HG03521 (cell line): ENCODE measurements around the gene THRB.
"Not testable (repeated sequence)": the region's sequence is repeated elsewhere in the genome, so short reads cannot be mapped to it uniquely, and the experiment has no call there.

ENCODE experiments used
- ATAC-seq: cut with Tn5 transposase; IDR thresholded peaks from one replicate; pipeline ENCODE4 v1.9.1; 2021; ENCODE audit warnings: mild to moderate bottlenecking, moderate library complexity; ENCODE audit not compliant: unreplicated experiment

THRB gene

GRCh38 chr3:24451461-24452099, 43.1 kb downstream of the THRB start:
- ATAC-seq: no peak

GRCh38 chr3:24450160-24450907, 44.3 kb downstream of the THRB start:
- ATAC-seq: no peak

- no peak for ATAC-seq
Measured at GRCh38 chr3:24447836-24448235, 46.8 kb downstream of the THRB start.

- no peak for ATAC-seq
Measured at GRCh38 chr3:24446032-24446431, 48.6 kb downstream of the THRB start.

GRCh38 chr3:24443476-24443875, 51.2 kb downstream of the THRB start:
- ATAC-seq: no peak

- ATAC-seq: no peak
Measured at GRCh38 chr3:24440760-24441464, 53.7 kb downstream of the THRB start.

- no peak for ATAC-seq
Measured at GRCh38 chr3:24439021-24439420, 55.6 kb downstream of the THRB start.

GRCh38 chr3:24437326-24437725, 57.3 kb downstream of the THRB start:
- no peak for ATAC-seq

- no peak for ATAC-seq
Measured at GRCh38 chr3:24435584-24435983, 59.1 kb downstream of the THRB start.

GRCh38 chr3:24434651-24435050, 60.0 kb downstream of the THRB start:
- no peak for ATAC-seq

- no peak for ATAC-seq
Measured at GRCh38 chr3:24433838-24434591, 60.6 kb downstream of the THRB start.

- no peak for ATAC-seq
Measured at GRCh38 chr3:24432989-24433388, 61.7 kb downstream of the THRB start.

- no peak for ATAC-seq
Measured at GRCh38 chr3:24428481-24428880, 66.2 kb downstream of the THRB start.

- no peak for ATAC-seq
Measured at GRCh38 chr3:24426896-24427295, 67.8 kb downstream of the THRB start.

- not testable (repeated sequence) for ATAC-seq
Measured at GRCh38 chr3:24420829-24421228, 73.8 kb downstream of the THRB start.

GRCh38 chr3:24420224-24420623, 74.4 kb downstream of the THRB start:
- no peak for ATAC-seq

- no peak for ATAC-seq
Measured at GRCh38 chr3:24419067-24419791, 75.4 kb downstream of the THRB start.

GRCh38 chr3:24417730-24418129, 76.9 kb downstream of the THRB start:
- ATAC-seq: no peak

GRCh38 chr3:24416224-24416623, 78.4 kb downstream of the THRB start:
- ATAC-seq: no peak

- ATAC-seq: no peak
Measured at GRCh38 chr3:24415824-24416223, 78.8 kb downstream of the THRB start.

GRCh38 chr3:24413662-24414061, 81.0 kb downstream of the THRB start:
- not testable (repeated sequence) for ATAC-seq
